SH-SY5Y (cell line): ENCODE results near the gene JAKMIP1.

Experiments
- GATA2 ChIP-seq: IDR thresholded peaks from 2 replicates; pipeline ENCODE4 v1.6.1; 2011; ENCODE audit warnings: mild to moderate bottlenecking, low read depth, low read length
- GATA3 ChIP-seq: IDR thresholded peaks from 2 replicates; pipeline ENCODE4 v1.6.1; 2011; ENCODE audit warnings: low read depth, mild to moderate bottlenecking, low read length, moderate library complexity

- TF ChIP-seq GATA3 (no peak), GATA2 (no peak)
Observed at GRCh38 chr4:6208416-6208815, 8.1 kb upstream of the JAKMIP1 start.
